Liver (tissue), 3 donors: ENCODE results near the gene SPATA13.

Experiments used
- CTCF ChIP-seq: fragments of 150-350 bp; IDR thresholded peaks from 2 replicates; pipeline ENCODE4 v1.5.1; 2017; ENCODE audit warnings: improper control_type of control experiment, low read depth, low read length; ENCODE audit not compliant: missing input control
- EGR1 ChIP-seq, 2 donors: IDR thresholded peaks; 2 replicates each; pipeline ENCODE4 v1.6.1; 2016 to 2018; ENCODE audit warnings: antibody characterized with exemption in 2 of 2, low read depth in 2 of 2
- FOXA1 ChIP-seq: IDR thresholded peaks from 2 replicates; pipeline ENCODE4 v1.6.1; 2016; ENCODE audit warnings: antibody characterized with exemption
- FOXA2 ChIP-seq: IDR thresholded peaks from 2 replicates; pipeline ENCODE4 v1.6.1; 2016; ENCODE audit warnings: antibody characterized with exemption
- JUND ChIP-seq, 2 donors: IDR thresholded peaks; 2 replicates each; pipeline ENCODE4 v1.6.1; 2016; ENCODE audit warnings: antibody characterized with exemption in 2 of 2
- REST ChIP-seq: IDR thresholded peaks from 2 replicates; pipeline ENCODE4 v1.6.1; 2016; ENCODE audit warnings: antibody characterized with exemption, mild to moderate bottlenecking
- SP1 ChIP-seq: IDR thresholded peaks from 2 replicates; pipeline ENCODE4 v1.6.1; 2018; ENCODE audit warnings: antibody characterized with exemption, mild to moderate bottlenecking
- TAF1 ChIP-seq: conservative IDR thresholded peaks from 2 replicates; pipeline ENCODE4 v1.6.1; 2016; ENCODE audit warnings: antibody characterized with exemption, mild to moderate bottlenecking
- YY1 ChIP-seq: IDR thresholded peaks from 2 replicates; pipeline ENCODE4 v1.6.1; 2016; ENCODE audit warnings: antibody characterized with exemption, mild to moderate bottlenecking
- ZBTB33 ChIP-seq: IDR thresholded peaks from 2 replicates; pipeline ENCODE4 v1.6.1; 2016; ENCODE audit warnings: antibody characterized with exemption
- TF ChIP-seq, protein P1 (sequence below): IDR thresholded peaks from 2 replicates; pipeline ENCODE4 v1.6.1; 2016; ENCODE audit warnings: antibody characterized with exemption
- donor health status: healthy.
- donor health status: healthy.

GRCh38 chr13:24280720-24281119, 120.2 kb downstream of the SPATA13 start:
- TF ChIP-seq CTCF (no peak), TAF1 (no peak), EGR1 (IDR thresholded peaks at IDR 0.05; ENCODE audit: low read depth in 2 of 2) (no peak), ZBTB33 (no peak), REST (no peak), FOXA2 (no peak), JUND (IDR thresholded peaks at IDR 0.05) (no peak), SP1 (no peak), FOXA1 (no peak), YY1 (no peak)
- TF ChIP-seq, protein P1, sequence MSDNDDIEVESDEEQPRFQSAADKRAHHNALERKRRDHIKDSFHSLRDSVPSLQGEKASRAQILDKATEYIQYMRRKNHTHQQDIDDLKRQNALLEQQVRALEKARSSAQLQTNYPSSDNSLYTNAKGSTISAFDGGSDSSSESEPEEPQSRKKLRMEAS = no peak
